H1 (cell line): ENCODE measurements around the gene COG4. TPM values are rescaled to one million over a fixed set of nuclear protein-coding genes. Genes with fewer than 3 reads are reported as not detected.

Experiments used
- CTCF ChIA-PET: fragments of 300-600 bp; sonication (Branson Sonifier 250); formaldehyde crosslinking; loops from one replicate; lab custom pipeline; 2021; ENCODE audit not compliant: partially characterized antibody; lab: Charles Lee
- POLR2A ChIA-PET: fragments of 300-600 bp; sonication (Branson Sonifier 250); formaldehyde crosslinking; loops from one replicate; lab custom pipeline; 2021; ENCODE audit warnings: inconsistent platforms; ENCODE audit not compliant: partially characterized antibody; lab: Charles Lee
- DNase-seq, 2 experiments: peaks; one replicate each; pipeline versions ENCODE4 v3.0.0 to v3.0.0-alpha.2; 2010 to 2022; ENCODE audit warnings: low spot score in 2 of 2, low read depth in 1 of 2, mixed read lengths in 1 of 2
- FAIRE-seq: peaks from 2 replicates; lab custom pipeline; 2011; peaks lifted over from hg19 to GRCh38; lab: Jason Lieb, UNC
- H2AFZ ChIP-seq: 2 replicates; pipeline ENCODE4 v1.8.1; 2012; ENCODE audit warnings: low read length, inconsistent platforms
- H2AK5ac ChIP-seq: 2 replicates; pipeline ENCODE4 v1.6.1; 2013; ENCODE audit warnings: low read depth, low read length
- H2BK120ac ChIP-seq: replicated peaks from 2 replicates; pipeline ENCODE3; 2013; ENCODE audit warnings: low read depth, low read length, inconsistent platforms
- H2BK12ac ChIP-seq: 2 replicates; pipeline ENCODE4 v1.6.1; 2013; ENCODE audit warnings: low read depth, low read length
- H2BK15ac ChIP-seq: 2 replicates; pipeline ENCODE4 v1.6.1; 2013; ENCODE audit warnings: low read length
- H2BK20ac ChIP-seq: 2 replicates; pipeline ENCODE4 v1.6.1; 2013; ENCODE audit warnings: low read length
- H2BK5ac ChIP-seq: 2 replicates; pipeline ENCODE4 v1.6.1; 2013; ENCODE audit warnings: low read depth, low read length
- H3K14ac ChIP-seq: 2 replicates; pipeline ENCODE4 v1.6.1; 2013; ENCODE audit warnings: inconsistent platforms; ENCODE audit not compliant: insufficient read length
- H3K18ac ChIP-seq: 2 replicates; pipeline ENCODE4 v1.6.1; 2013; ENCODE audit warnings: low read length; ENCODE audit errors: extremely low read depth
- H3K23ac ChIP-seq: 2 replicates; pipeline ENCODE4 v1.6.1; 2013; ENCODE audit warnings: inconsistent platforms; ENCODE audit not compliant: insufficient read length
- H3K23me2 ChIP-seq: 2 replicates; pipeline ENCODE4 v1.6.1; 2013; ENCODE audit warnings: low read depth, low read length
- H3K27ac ChIP-seq: 2 replicates; pipeline ENCODE4 v1.6.1; 2011; ENCODE audit warnings: low read depth, low read length, inconsistent platforms
- H3K27me3 ChIP-seq, 4 experiments: replicated peaks in 1 of 4; 1 replicate in 1 of 4; 2 replicates in 3 of 4; pipeline versions ENCODE4 v1.6.1 to v1.8.1; 2011 to 2013; ENCODE audit warnings: low read length in 3 of 4, mild to moderate bottlenecking in 3 of 4, inconsistent platforms in 2 of 4, mixed read lengths in 2 of 4, moderate library complexity in 1 of 4; ENCODE audit not compliant: control insufficient read depth in 3 of 4, insufficient read depth in 3 of 4; ENCODE audit errors: extremely low read depth in 1 of 4
- H3K36me3 ChIP-seq, 4 experiments: 2 replicates each; pipeline versions ENCODE4 v1.6.1 to v1.8.1; 2011 to 2013; ENCODE audit warnings: mild to moderate bottlenecking in 4 of 4, low read length in 3 of 4, moderate library complexity in 2 of 4, control low read depth in 1 of 4, inconsistent platforms in 1 of 4; ENCODE audit not compliant: insufficient read depth in 4 of 4, control insufficient read depth in 2 of 4
- H3K4ac ChIP-seq: replicated peaks from 2 replicates; pipeline ENCODE3; 2013; ENCODE audit warnings: low read length, low read depth, mixed read lengths, inconsistent platforms; ENCODE audit not compliant: insufficient read length
- H3K4me1 ChIP-seq, 4 experiments: replicated peaks in 1 of 4; 1 replicate in 1 of 4; 2 replicates in 3 of 4; pipeline versions ENCODE4 v1.6.1 to v1.8.1; 2011 to 2013; ENCODE audit warnings: low read length in 3 of 4, inconsistent platforms in 2 of 4, mixed read lengths in 1 of 4; ENCODE audit not compliant: insufficient read depth in 4 of 4, control insufficient read depth in 3 of 4
- H3K4me2 ChIP-seq, 2 experiments: 2 replicates each; pipeline versions ENCODE4 v1.6.1 to v1.8.1; 2011 to 2013; ENCODE audit warnings: low read depth in 2 of 2, low read length in 2 of 2, control low read depth in 1 of 2, inconsistent platforms in 1 of 2, mild to moderate bottlenecking in 1 of 2; ENCODE audit not compliant: insufficient read depth in 1 of 2
- H3K4me3 ChIP-seq, 4 experiments: fragments of 200-600, 300-600 bp in 1 of 4; sonication (generic), shearing (Covaris generic), sonication (Bioruptor Twin) in 1 of 4; 2 replicates each; pipeline versions ENCODE4 v1.5.1 to v1.8.1; 2011 to 2016; ENCODE audit warnings: low read length in 4 of 4, low read depth in 3 of 4, control low read depth in 2 of 4, inconsistent platforms in 2 of 4, mild to moderate bottlenecking in 2 of 4, mixed read lengths in 1 of 4, moderate library complexity in 1 of 4; ENCODE audit not compliant: insufficient read depth in 2 of 4; ENCODE audit errors: extremely low read depth in 1 of 4
- H3K56ac ChIP-seq: replicated peaks from 2 replicates; pipeline ENCODE3; 2013; ENCODE audit warnings: low read depth, mild to moderate bottlenecking, mixed read lengths, low read length, inconsistent platforms; ENCODE audit not compliant: insufficient read length
- H3K79me1 ChIP-seq: 2 replicates; pipeline ENCODE4 v1.6.1; 2013; ENCODE audit warnings: low read depth, low read length, control low read depth
- H3K79me2 ChIP-seq, 2 experiments: 2 replicates each; pipeline versions ENCODE4 v1.6.1 to v1.8.1; 2012 to 2013; ENCODE audit warnings: low read length in 2 of 2, mild to moderate bottlenecking in 2 of 2, inconsistent platforms in 1 of 2; ENCODE audit not compliant: insufficient read depth in 2 of 2, control insufficient read depth in 1 of 2
- H3K9ac ChIP-seq, 4 experiments: replicated peaks in 1 of 4; 1 replicate in 1 of 4; 2 replicates in 3 of 4; pipeline versions ENCODE4 v1.6.1 to v1.8.1; 2011 to 2013; ENCODE audit warnings: low read depth in 3 of 4, low read length in 3 of 4, control low read depth in 2 of 4, mild to moderate bottlenecking in 2 of 4, moderate library complexity in 2 of 4, inconsistent platforms in 1 of 4; ENCODE audit errors: extremely low read depth in 1 of 4
- H3K9me3 ChIP-seq, 2 experiments: 2 replicates each; pipeline versions ENCODE4 v1.6.1 to v1.8.1; 2012 to 2013; ENCODE audit warnings: mild to moderate bottlenecking in 2 of 2, moderate library complexity in 2 of 2, control low read depth in 1 of 2, inconsistent platforms in 1 of 2, low read depth in 1 of 2, low read length in 1 of 2, mixed read lengths in 1 of 2; ENCODE audit not compliant: insufficient read depth in 2 of 2
- H4K20me1 ChIP-seq, 2 experiments: replicated peaks in 1 of 2; 2 replicates each; pipeline versions ENCODE3 to v1.8.1; 2011 to 2013; ENCODE audit warnings: inconsistent platforms in 2 of 2, low read length in 2 of 2, mild to moderate bottlenecking in 1 of 2; ENCODE audit not compliant: insufficient read depth in 2 of 2, control insufficient read depth in 1 of 2
- H4K5ac ChIP-seq: 2 replicates; pipeline ENCODE4 v1.6.1; 2013; ENCODE audit warnings: low read length, low read depth, mixed read lengths, inconsistent platforms; ENCODE audit not compliant: insufficient read length
- H4K8ac ChIP-seq: 2 replicates; pipeline ENCODE4 v1.8.0; 2013; ENCODE audit warnings: mild to moderate bottlenecking, moderate library complexity, low read length, inconsistent platforms; ENCODE audit not compliant: insufficient read depth; ENCODE audit errors: extremely low read depth
- H4K91ac ChIP-seq: replicated peaks from 2 replicates; pipeline ENCODE3; 2013; ENCODE audit warnings: low read length, mixed read lengths, inconsistent platforms; ENCODE audit not compliant: insufficient read length
- SIN3A ChIP-seq, 2 experiments: IDR thresholded peaks in 1 of 2; conservative IDR thresholded peaks in 1 of 2; 2 replicates each; pipeline ENCODE4 v1.6.1; 2011 to 2012; ENCODE audit warnings: low read length in 2 of 2, improper control_type of control experiment in 1 of 2, low read depth in 1 of 2, mild to moderate bottlenecking in 1 of 2
- SIX5 ChIP-seq: IDR thresholded peaks from 2 replicates; pipeline ENCODE4 v1.6.1; 2011; ENCODE audit warnings: mild to moderate bottlenecking, low read depth, low read length
- SP1 ChIP-seq: IDR thresholded peaks from 2 replicates; pipeline ENCODE4 v1.6.1; 2011; ENCODE audit warnings: low read depth, low read length
- WGBS, 2 experiments: shearing (Covaris generic) in 1 of 2; methylation state at CpG; one replicate each; pipeline versions ENCODE4 v1.1.6 to v1.1.7; 2013 to 2015; ENCODE audit warnings: low lambda C conversion rate in 2 of 2, mixed read lengths in 2 of 2, inconsistent platforms in 1 of 2, low coverage in 1 of 2, missing lambda C conversion rate in 1 of 2; ENCODE audit not compliant: insufficient replicate concordance in 2 of 2, insufficient coverage in 1 of 2, insufficient read length in 1 of 2; ENCODE audit errors: extremely low coverage in 1 of 2, missing lambda C conversion rate in 1 of 2; 5-methylcytosine and 5-hydroxymethylcytosine counted together
- polyA plus RNA-seq, 7 experiments: library from polyadenylated mRNA; depleted of rRNA in 3 of 7; stranded (reverse) in 5 of 7; unstranded in 2 of 7; fragments of >200 nt in 5 of 7; fragments of 200-250 nt in 2 of 7; gene quantifications; 1 replicate in 5 of 7; 2 replicates in 1 of 7; 4 replicates in 1 of 7; pipeline versions ENCODE4 v1.2.1 to v1.2.3, GENCODE V29; 2011 to 2013; ENCODE audit warnings: missing spikeins in 2 of 7, mixed read lengths in 2 of 7
- total RNA-seq: library from RNA; stranded (reverse); fragmentation: NEBNext Ultra II Directional; extraction: Animal tissue kit (Norgen Biotek cat#: 25700); gene quantifications from 2 replicates; pipeline ENCODE4 v1.2.1, GENCODE V29; 2021
- TF ChIP-seq, protein P1 (sequence below): IDR thresholded peaks from 2 replicates; pipeline ENCODE4 v1.6.1; 2011; ENCODE audit warnings: low read length, improper control_type of control experiment

The COG4 gene
- total and polyA plus RNA-seq, 2 of the 8 experiments (the other 6 are each of a cell fraction or from before 2014, with no cell fraction given): 46.1 to 50.2 TPM

DNA sequence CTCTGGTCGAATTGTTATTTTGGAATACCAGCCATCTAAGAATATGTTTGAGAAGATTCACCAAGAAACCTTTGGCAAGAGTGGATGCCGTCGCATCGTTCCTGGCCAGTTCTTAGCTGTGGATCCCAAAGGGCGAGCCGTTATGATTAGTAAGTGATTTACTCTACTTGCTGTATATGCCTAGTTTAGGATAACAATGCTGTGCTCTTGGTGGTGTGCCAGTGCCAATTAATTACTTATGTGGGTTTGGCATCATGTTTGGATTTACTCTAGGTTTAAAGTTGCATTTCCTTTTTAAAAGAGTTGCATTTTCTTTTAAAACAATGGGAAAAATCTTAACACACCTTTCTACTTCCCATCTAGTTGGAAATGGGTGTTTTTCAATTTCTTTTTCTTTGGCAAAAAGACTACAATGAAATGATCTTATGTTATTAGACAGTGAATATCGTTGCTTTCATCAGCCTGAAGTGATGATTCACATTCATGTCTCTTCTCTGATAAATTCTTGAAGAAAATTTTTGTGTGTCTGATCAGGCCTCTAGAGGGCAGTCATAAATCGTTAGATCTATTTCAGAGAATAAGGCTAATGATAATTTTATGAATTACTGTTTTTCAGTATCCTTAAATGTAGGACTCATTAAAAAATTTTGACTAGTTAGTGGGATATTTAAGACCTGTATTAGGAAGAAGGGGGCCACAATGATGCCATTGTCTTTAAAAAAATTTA, 5.9 kb upstream of the COG4 start:
- H2BK20ac ChIP-seq: no peak overlapping the region
- H3K14ac ChIP-seq: no peak overlapping the region
- H3K79me1 ChIP-seq: peaks cover 2% of the 10 kb centered on the region; the same call in 1 of the 2 replicates
- H3K27me3 ChIP-seq: no peaks in the 10 kb centered on the region
- FAIRE-seq (no peak), DNase-seq (no peak)
- no peaks in the 10 kb centered on the region for H3K9me3 ChIP-seq
- no peak overlapping the region for H2BK12ac ChIP-seq
- no peak overlapping the region for H3K9ac ChIP-seq
- H3K18ac ChIP-seq: no peak overlapping the region
- no peak overlapping the region for H2AK5ac ChIP-seq
- H4K8ac ChIP-seq: no peak overlapping the region
- no peak overlapping the region for H2BK120ac ChIP-seq
- H3K79me2 ChIP-seq: peaks cover 38 to 88% of the 10 kb centered on the region in 2 experiments
- H3K4me3 ChIP-seq: no peak overlapping the region
- no peak overlapping the region for H2AFZ ChIP-seq
- H4K20me1 ChIP-seq: peaks cover 17 to 21% of the 10 kb centered on the region in 2 experiments
- H4K91ac ChIP-seq: no peak overlapping the region
- H3K23me2 ChIP-seq: peaks cover 6% of the 10 kb centered on the region; the same call in 1 of the 2 replicates
- no peak overlapping the region for H2BK5ac ChIP-seq
- H3K36me3 ChIP-seq: peaks cover 47 to 87% (median 66%) of the 10 kb centered on the region in 4 experiments
- H2BK15ac ChIP-seq: no peak overlapping the region
- H3K27ac ChIP-seq: no peak overlapping the region
- H3K4ac ChIP-seq: no peak overlapping the region
- no peak overlapping the region for H3K4me2 ChIP-seq
- ChIA-PET POLR2A (interaction anchor here (1.6 to 22.7 kb wide), 3 partner anchors 9 to 35 kb away, joined by 3 to 525 read pairs (median 7); no protein-coding TSS in a partner anchor), CTCF (interaction anchor here (0.8 to 1.3 kb wide), 6 partner anchors 15 to 159 kb away, joined by 3 to 4 read pairs (median 3); no protein-coding TSS in a partner anchor)
- H3K56ac ChIP-seq: no peak overlapping the region
- H3K4me1 ChIP-seq: peaks cover 0 to 4% (median 1%) of the 10 kb centered on the region in 4 experiments; a peak in 2 of 7 replicates
- H3K23ac ChIP-seq: no peak overlapping the region
- WGBS, 2 experiments: 92% methylated on average over 8 of the region's 8 CpGs; no CpG with 5 or more reads in 1 of the 2 experiments
- no peak overlapping the region for H4K5ac ChIP-seq
- TF ChIP-seq, protein P1, sequence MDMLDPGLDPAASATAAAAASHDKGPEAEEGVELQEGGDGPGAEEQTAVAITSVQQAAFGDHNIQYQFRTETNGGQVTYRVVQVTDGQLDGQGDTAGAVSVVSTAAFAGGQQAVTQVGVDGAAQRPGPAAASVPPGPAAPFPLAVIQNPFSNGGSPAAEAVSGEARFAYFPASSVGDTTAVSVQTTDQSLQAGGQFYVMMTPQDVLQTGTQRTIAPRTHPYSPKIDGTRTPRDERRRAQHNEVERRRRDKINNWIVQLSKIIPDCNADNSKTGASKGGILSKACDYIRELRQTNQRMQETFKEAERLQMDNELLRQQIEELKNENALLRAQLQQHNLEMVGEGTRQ: no peak
- no peak for TF ChIP-seq SIN3A (conservative IDR thresholded peaks at IDR 0.05 in 1 of 2, IDR thresholded peaks at IDR 0.05 in 1 of 2; ENCODE audit: low read depth in 1 of 2, low read length in 2 of 2)
- TF ChIP-seq SP1: no peak
- no peak for TF ChIP-seq SIX5
